ENCODE measurements around the gene SLC44A4.
"Not testable (repeated sequence)": the region's sequence is repeated elsewhere in the genome, so short reads cannot be mapped to it uniquely, and the experiment has no call there.

DNA sequence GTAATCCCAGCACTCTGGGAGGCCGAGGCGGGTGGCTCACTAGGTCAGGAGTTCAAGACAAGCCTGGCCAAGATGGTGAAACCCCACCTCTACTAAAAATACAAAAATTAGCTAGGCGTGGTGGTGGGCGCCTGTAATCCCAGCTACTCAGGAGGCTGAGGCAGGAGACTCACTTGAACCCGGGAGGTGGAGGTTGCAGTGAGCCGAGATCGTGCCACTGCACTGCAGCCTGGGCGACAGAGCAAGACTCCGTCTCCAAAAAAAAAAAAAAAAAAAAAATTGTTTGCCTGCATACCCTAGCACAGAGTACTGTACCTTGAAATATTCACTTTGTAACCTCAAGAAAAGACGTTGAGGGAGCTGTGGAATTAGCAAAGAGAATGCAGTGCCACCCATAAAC is 58.4 kb downstream of the SLC44A4 start:
- TF ChIP-seq EZH2 (IDR thresholded peaks at IDR 0.05; ENCODE audit: borderline replicate concordance, low read length), result not testable (repeated sequence)
- TF ChIP-seq, protein P1, sequence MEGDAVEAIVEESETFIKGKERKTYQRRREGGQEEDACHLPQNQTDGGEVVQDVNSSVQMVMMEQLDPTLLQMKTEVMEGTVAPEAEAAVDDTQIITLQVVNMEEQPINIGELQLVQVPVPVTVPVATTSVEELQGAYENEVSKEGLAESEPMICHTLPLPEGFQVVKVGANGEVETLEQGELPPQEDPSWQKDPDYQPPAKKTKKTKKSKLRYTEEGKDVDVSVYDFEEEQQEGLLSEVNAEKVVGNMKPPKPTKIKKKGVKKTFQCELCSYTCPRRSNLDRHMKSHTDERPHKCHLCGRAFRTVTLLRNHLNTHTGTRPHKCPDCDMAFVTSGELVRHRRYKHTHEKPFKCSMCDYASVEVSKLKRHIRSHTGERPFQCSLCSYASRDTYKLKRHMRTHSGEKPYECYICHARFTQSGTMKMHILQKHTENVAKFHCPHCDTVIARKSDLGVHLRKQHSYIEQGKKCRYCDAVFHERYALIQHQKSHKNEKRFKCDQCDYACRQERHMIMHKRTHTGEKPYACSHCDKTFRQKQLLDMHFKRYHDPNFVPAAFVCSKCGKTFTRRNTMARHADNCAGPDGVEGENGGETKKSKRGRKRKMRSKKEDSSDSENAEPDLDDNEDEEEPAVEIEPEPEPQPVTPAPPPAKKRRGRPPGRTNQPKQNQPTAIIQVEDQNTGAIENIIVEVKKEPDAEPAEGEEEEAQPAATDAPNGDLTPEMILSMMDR (IDR thresholded peaks at IDR 0.05; ENCODE audit: low read length), result not testable (repeated sequence)

All from OCI-LY1 (cell line).